Loucy (cell line): ENCODE measurements around the gene DNAH14.

ENCODE experiments used
- H2AFZ ChIP-seq: fragments of 200-600 bp; sonication (generic); 2 replicates; pipeline ENCODE4 v1.6.0; 2016; ENCODE audit warnings: antibody characterized with exemption, mild to moderate bottlenecking, low read length, moderate library complexity
- H3F3A ChIP-seq: fragments of 200-600 bp; 2 replicates; pipeline ENCODE4 v1.6.0; 2016; ENCODE audit warnings: antibody characterized with exemption, low read depth, mild to moderate bottlenecking
- H3K27me3 ChIP-seq: fragments of 200-600 bp; sonication (generic); 2 replicates; pipeline ENCODE4 v1.6.1; 2014; ENCODE audit warnings: low read length, mild to moderate bottlenecking; ENCODE audit not compliant: insufficient read depth, poor library complexity, severe bottlenecking
- H3K36me3 ChIP-seq: fragments of 200-600 bp; sonication (generic); 2 replicates; pipeline ENCODE4 v1.6.1; 2016; ENCODE audit warnings: low read length; ENCODE audit not compliant: insufficient read depth
- H3K4me1 ChIP-seq: fragments of 200-600 bp; sonication (generic); 2 replicates; pipeline ENCODE4 v1.5.1; 2014; ENCODE audit warnings: low read length, mild to moderate bottlenecking; ENCODE audit not compliant: insufficient read depth, poor library complexity, severe bottlenecking
- H3K4me2 ChIP-seq: fragments of 200-600 bp; sonication (generic); 2 replicates; pipeline ENCODE4 v1.6.0; 2014; ENCODE audit warnings: antibody characterized with exemption, low read length, low read depth, mild to moderate bottlenecking; ENCODE audit not compliant: poor library complexity, severe bottlenecking
- H3K4me3 ChIP-seq: fragments of 200-600 bp; sonication (generic); 2 replicates; pipeline ENCODE4 v1.5.1; 2014; ENCODE audit warnings: low read length, mild to moderate bottlenecking, mixed read lengths; ENCODE audit not compliant: poor library complexity, severe bottlenecking
- H3K79me2 ChIP-seq: fragments of 200-600 bp; sonication (generic); 2 replicates; pipeline ENCODE4 v1.6.1; 2014; ENCODE audit warnings: low read length; ENCODE audit not compliant: insufficient read depth
- H3K9ac ChIP-seq: fragments of 200-600 bp; sonication (generic); 2 replicates; pipeline ENCODE4 v1.6.0; 2014; ENCODE audit warnings: mild to moderate bottlenecking, low read depth, low read length, moderate library complexity; ENCODE audit not compliant: poor library complexity, severe bottlenecking
- H3K9me2 ChIP-seq: fragments of 200-600 bp; sonication (generic); replicated peaks from 2 replicates; pipeline ENCODE4 v1.6.1; 2016; ENCODE audit warnings: low read depth, low read length, mixed read lengths
- H3K9me3 ChIP-seq: fragments of 200-600 bp; sonication (generic); 2 replicates; pipeline ENCODE4 v1.6.1; 2014; ENCODE audit warnings: mild to moderate bottlenecking, antibody characterized with exemption, low read length, low read depth; ENCODE audit not compliant: insufficient read depth
- H4K20me1 ChIP-seq: fragments of 200-600 bp; sonication (generic); 2 replicates; pipeline ENCODE4 v1.6.0; 2014; ENCODE audit warnings: antibody characterized with exemption, low read length, mild to moderate bottlenecking; ENCODE audit not compliant: insufficient read depth, poor library complexity, severe bottlenecking
- EZH2phosphoT487 ChIP-seq: fragments of 200-600 bp; IDR thresholded peaks from 2 replicates; pipeline ENCODE4 v1.6.1; 2018; ENCODE audit warnings: antibody characterized with exemption, mild to moderate bottlenecking, moderate library complexity, borderline replicate concordance
- TF ChIP-seq, protein P1 (sequence below): fragments of 200-600 bp; sonication (generic); conservative IDR thresholded peaks from 2 replicates; pipeline ENCODE4 v1.5.1; 2014; ENCODE audit warnings: mild to moderate bottlenecking, antibody characterized with exemption, low read length

DNAH14 gene

DNA sequence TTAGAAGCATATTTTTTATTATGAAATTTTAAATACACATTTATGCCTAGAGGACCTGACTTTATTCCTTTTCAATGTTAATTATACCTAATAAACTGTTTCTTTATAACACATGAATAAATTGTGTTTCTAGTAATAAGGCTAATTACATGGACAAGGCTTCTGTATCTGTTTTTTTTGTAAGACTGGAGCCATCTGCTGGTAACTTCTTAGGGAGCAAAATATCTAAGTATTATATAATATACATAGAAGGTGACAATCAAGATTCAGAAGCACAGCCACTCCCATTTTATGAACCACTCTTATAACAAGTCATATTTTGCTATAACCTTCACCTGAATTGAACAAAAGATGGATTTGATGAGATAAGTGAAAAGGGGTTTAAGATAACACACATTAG, 414.1 kb downstream of the DNAH14 start:
- peak overlapping the region; percentile 64 for H3K4me2 ChIP-seq
- no peaks in the 10 kb centered on the region for H3K79me2 ChIP-seq
- H3K9me3 ChIP-seq: peaks cover 7% of the 10 kb centered on the region
- no peak overlapping the region for H2AFZ ChIP-seq
- no peaks in the 10 kb centered on the region for H3K27me3 ChIP-seq
- no peaks in the 10 kb centered on the region for H3K36me3 ChIP-seq
- peaks cover 27% of the 10 kb centered on the region for H3K4me1 ChIP-seq
- H3F3A ChIP-seq: no peaks in the 10 kb centered on the region
- H3K4me3 ChIP-seq: peak overlapping the region; percentile 47
- no peaks in the 10 kb centered on the region for H4K20me1 ChIP-seq
- H3K9me2 ChIP-seq: no peaks in the 10 kb centered on the region
- TF ChIP-seq, protein P1, sequence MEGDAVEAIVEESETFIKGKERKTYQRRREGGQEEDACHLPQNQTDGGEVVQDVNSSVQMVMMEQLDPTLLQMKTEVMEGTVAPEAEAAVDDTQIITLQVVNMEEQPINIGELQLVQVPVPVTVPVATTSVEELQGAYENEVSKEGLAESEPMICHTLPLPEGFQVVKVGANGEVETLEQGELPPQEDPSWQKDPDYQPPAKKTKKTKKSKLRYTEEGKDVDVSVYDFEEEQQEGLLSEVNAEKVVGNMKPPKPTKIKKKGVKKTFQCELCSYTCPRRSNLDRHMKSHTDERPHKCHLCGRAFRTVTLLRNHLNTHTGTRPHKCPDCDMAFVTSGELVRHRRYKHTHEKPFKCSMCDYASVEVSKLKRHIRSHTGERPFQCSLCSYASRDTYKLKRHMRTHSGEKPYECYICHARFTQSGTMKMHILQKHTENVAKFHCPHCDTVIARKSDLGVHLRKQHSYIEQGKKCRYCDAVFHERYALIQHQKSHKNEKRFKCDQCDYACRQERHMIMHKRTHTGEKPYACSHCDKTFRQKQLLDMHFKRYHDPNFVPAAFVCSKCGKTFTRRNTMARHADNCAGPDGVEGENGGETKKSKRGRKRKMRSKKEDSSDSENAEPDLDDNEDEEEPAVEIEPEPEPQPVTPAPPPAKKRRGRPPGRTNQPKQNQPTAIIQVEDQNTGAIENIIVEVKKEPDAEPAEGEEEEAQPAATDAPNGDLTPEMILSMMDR: peak; percentile 66
- no peak for TF ChIP-seq EZH2phosphoT487
- no peak overlapping the region for H3K9ac ChIP-seq

DNA sequence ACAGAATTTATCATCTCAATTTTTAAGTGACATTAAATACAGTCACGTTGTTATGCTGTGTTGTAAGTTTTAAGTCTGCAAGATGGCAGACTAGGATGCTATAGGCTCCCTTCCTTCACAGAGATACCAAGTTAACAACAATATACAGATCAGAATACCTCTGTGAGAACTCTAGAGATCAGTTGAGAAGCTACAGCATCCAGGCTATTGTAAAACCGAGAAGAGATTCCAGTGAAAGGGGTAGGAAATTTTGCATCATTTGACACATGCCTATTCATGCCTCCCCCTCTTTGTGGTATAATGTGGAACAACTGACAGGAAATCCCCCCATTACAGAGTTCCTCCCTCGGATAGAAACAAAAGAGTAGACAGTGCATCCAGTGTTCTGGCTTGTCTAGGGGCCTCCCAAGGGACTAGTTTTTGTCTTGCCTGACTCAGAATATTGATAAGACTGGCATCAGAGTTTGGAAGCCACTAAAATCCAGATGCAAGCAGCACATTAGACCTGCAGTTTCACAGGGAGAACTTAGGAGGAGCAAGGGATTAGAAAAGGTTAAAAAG, 417.7 kb downstream of the DNAH14 start:
- Histone ChIP-seq H3K4me2 (peak overlapping the region; percentile 37), H3K79me2 (no peaks in the 10 kb centered on the region), H4K20me1 (no peaks in the 10 kb centered on the region), H3F3A (no peaks in the 10 kb centered on the region), H2AFZ (peak overlapping the region; percentile 75), H3K9me2 (no peaks in the 10 kb centered on the region), H3K4me1 (peaks cover 20% of the 10 kb centered on the region), H3K9me3 (peaks cover 8% of the 10 kb centered on the region), H3K27me3 (no peaks in the 10 kb centered on the region), H3K9ac (peak overlapping the region; percentile 13), H3K36me3 (no peaks in the 10 kb centered on the region), H3K4me3 (peak overlapping the region; percentile 36)
- no peak for TF ChIP-seq EZH2phosphoT487
- TF ChIP-seq, protein P1: no peak

DNA sequence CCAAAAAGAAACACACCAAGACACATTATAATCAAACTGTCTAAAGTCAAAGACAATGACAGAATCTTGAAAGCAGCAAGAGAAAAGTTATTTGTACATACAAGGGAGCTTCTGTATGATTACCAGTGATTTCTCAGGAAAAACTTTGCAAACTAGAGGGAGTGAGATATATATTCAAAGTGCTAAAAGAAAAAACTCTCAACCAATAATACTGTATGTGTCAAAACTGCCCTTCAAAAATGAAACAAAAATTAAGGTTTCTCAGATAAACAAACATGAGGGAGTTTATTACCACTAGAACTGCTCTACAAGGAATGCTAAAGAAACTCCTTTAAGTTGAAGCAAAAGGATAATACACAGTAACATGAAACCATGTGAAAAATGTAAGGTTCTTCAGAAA, 418.9 kb downstream of the DNAH14 start:
- Histone ChIP-seq H3K9me2 (no peaks in the 10 kb centered on the region), H3F3A (no peaks in the 10 kb centered on the region), H4K20me1 (no peaks in the 10 kb centered on the region), H3K4me2 (no peak overlapping the region), H3K36me3 (no peaks in the 10 kb centered on the region), H3K4me3 (no peak overlapping the region), H3K27me3 (no peaks in the 10 kb centered on the region), H3K4me1 (peaks cover 13% of the 10 kb centered on the region), H2AFZ (no peak overlapping the region), H3K9me3 (peaks cover 8% of the 10 kb centered on the region), H3K9ac (no peak overlapping the region), H3K79me2 (no peaks in the 10 kb centered on the region)
- no peak for TF ChIP-seq EZH2phosphoT487
- TF ChIP-seq, protein P1: no peak
